ENCODE measurements around the gene IRAK3. TPM values are rescaled to one million over a fixed set of nuclear protein-coding genes. Genes with fewer than 3 reads are reported as not detected.

The IRAK3 gene
- total and polyA plus RNA-seq, 9 donors = 1.8 to 11.4 (median 7.3) TPM

DNA sequence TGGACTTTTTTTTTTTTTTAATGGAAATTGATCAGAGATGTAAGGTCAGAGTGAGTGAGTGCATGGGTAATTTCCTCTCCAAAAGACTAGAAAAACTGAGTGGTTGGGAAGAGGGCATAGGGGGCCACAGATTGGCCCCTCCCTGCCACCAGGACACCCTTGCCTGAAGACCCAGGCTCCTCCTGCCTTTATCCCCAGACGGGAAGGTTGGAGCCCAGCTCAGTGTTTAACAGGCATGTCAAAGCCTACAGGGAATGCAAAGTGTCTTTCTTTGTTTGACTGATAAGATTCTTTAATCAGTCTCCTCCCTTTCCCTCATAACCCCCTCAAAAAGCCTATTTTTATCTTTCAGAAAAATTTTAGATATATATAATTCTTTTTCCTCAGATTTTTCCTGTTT is 50.3 kb downstream of the IRAK3 start:
- Histone ChIP-seq H3K4me1 (ENCODE audit: insufficient read depth) (no peaks in the 10 kb centered on the region), H3K36me3 (no peaks in the 10 kb centered on the region), H3K9me3 (no peaks in the 10 kb centered on the region), H3K27ac (no peak overlapping the region), H3K27me3 (no peaks in the 10 kb centered on the region), H3K4me3 (no peak overlapping the region)
- DNase-seq = no peak
- WGBS, 3 donors = 73 to 80% (median 77%) methylated on average over 1 of the region's 1 CpG
- no peak for TF ChIP-seq EP300 (IDR thresholded peaks at IDR 0.05)
- intact Hi-C loops (cut with DNase I) = no loop called here

DNA sequence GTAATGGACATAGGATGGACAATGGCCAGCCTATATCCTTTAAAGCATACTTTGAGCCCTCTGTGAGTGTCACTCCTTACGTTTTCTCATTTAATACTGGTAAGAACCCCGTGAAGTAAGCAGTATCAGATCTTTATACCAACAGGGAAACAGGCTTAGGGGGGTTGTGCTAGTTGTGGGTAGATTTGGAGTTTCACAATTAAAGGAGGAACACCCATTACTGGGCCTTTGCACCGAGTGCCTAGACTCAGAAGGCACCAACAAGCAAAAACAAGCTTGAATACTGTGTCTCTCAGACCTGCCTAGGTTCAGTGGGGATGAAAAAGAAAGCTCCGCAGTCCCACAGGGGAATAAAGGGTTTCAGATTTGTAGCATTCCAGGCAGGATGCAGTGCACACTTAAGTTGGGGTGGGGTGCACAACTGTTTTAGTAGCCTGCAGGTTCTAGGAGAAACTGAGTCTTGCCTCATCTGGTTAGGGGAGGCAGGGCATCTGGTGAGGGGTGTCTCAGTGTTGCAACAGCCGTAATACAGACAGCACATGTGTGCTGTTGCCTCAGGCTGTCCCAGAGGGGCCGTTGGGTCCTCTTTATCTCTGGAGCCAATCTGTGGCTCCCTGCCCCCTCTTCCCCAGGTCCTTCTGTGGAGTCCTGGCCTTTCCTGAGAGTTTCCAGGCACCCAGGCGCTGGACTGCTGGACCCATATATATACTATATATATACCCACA is 51.2 kb downstream of the IRAK3 start:
- Histone ChIP-seq H3K4me3 (no peak overlapping the region), H3K9me3 (no peaks in the 10 kb centered on the region), H3K27me3 (no peaks in the 10 kb centered on the region), H3K36me3 (no peaks in the 10 kb centered on the region), H3K4me1 (ENCODE audit: insufficient read depth) (no peaks in the 10 kb centered on the region), H3K27ac (no peak overlapping the region)
- no peak for DNase-seq
- TF ChIP-seq EP300 (IDR thresholded peaks at IDR 0.05) = no peak
- TF ChIP-seq, protein P1, sequence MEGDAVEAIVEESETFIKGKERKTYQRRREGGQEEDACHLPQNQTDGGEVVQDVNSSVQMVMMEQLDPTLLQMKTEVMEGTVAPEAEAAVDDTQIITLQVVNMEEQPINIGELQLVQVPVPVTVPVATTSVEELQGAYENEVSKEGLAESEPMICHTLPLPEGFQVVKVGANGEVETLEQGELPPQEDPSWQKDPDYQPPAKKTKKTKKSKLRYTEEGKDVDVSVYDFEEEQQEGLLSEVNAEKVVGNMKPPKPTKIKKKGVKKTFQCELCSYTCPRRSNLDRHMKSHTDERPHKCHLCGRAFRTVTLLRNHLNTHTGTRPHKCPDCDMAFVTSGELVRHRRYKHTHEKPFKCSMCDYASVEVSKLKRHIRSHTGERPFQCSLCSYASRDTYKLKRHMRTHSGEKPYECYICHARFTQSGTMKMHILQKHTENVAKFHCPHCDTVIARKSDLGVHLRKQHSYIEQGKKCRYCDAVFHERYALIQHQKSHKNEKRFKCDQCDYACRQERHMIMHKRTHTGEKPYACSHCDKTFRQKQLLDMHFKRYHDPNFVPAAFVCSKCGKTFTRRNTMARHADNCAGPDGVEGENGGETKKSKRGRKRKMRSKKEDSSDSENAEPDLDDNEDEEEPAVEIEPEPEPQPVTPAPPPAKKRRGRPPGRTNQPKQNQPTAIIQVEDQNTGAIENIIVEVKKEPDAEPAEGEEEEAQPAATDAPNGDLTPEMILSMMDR (IDR thresholded peaks at IDR 0.05) = no peak
- no peak for TF ChIP-seq POLR2A (IDR thresholded peaks at IDR 0.05)
- WGBS, 3 donors = 87 to 93% (median 90%) methylated on average over 7 of the region's 7 CpGs
- intact Hi-C loops (cut with DNase I) = no loop called here

DNA sequence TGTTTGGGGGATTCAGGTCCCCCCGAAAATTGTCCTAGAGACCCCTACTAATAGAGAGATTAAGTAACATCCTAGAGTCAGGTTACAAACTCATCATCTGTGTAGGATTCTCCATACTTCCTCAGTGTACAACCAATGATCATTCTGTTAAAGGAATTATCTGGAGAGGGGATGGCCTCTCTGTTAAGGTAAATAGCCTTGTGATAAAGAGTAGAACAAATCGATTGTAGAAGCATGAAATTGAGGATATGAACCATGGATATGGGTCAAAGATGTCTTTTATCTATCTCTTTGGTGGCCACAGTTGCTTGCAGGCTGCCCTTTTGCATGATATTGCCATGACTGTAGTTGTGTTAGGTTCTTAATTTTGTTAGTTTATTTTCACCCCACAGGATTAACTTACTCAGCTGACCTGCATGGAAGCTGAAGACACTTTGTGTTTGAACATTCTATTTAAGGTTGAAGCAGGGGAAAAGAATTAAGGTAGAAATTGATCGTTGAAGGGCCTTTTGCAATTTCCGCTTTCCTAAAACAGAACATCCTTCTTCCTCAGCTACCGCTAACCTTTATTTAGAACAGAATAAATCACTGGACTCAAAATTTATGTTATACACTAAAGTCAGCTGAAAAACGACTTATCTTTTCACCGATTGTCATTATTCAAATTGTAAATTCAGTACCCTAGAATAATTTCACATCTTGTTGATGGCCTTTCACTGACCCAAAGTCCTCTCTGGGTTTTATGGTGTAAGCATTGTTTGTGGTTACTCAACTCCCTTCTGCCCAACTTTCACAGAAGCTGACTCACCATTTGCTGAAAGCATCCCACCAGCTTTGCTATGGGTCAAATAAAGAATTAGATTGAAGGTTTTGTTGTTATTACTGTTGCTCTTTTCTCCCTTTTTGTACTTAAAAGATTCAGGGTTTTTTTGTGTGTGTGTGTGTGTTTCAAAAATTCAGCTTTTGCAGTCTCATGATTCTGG is 52.3 kb downstream of the IRAK3 start:
- Histone ChIP-seq H3K9me3 (no peaks in the 10 kb centered on the region), H3K27me3 (no peaks in the 10 kb centered on the region), H3K4me3 (no peak overlapping the region), H3K4me1 (ENCODE audit: insufficient read depth) (no peaks in the 10 kb centered on the region), H3K36me3 (no peaks in the 10 kb centered on the region), H3K27ac (no peak overlapping the region)
- TF ChIP-seq EP300 (IDR thresholded peaks at IDR 0.05) (no peak), POLR2A (IDR thresholded peaks at IDR 0.05) (no peak)
- TF ChIP-seq, protein P1 (IDR thresholded peaks at IDR 0.05) = no peak
- WGBS, 3 donors = 75 to 78% (median 77%) methylated on average over 7 of the region's 7 CpGs
- intact Hi-C loops (cut with DNase I) = no loop called here
- no peak for DNase-seq

DNA sequence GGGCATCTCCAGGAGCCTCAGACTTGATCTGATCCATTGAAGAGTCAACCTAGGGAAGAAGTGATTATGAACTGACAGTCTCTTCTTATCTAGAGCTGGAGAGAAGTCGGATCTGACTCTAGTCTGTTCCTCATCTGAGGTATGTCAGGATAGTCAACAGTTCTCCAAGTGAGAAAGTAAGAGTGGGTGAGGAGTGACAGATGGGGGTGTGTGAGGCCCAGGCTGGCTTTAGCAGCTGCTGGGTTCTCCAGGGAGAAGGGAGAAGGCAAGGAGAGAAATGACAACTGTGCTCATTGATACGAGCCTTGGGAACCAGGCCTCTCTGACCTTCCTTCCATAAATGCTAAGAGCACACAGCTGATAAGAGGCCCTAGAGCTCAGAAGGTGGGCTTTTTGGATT is 53.3 kb downstream of the IRAK3 start:
- WGBS, 3 donors = 90 to 92% (median 92%) methylated on average over 2 of the region's 2 CpGs
- no peaks in the 10 kb centered on the region for H3K4me1 ChIP-seq (ENCODE audit: insufficient read depth)
- no peak overlapping the region for H3K27ac ChIP-seq
- H3K36me3 ChIP-seq = no peaks in the 10 kb centered on the region
- no peaks in the 10 kb centered on the region for H3K27me3 ChIP-seq
- no peaks in the 10 kb centered on the region for H3K9me3 ChIP-seq
- DNase-seq = no peak
- H3K4me3 ChIP-seq = no peak overlapping the region
- intact Hi-C loops (cut with DNase I) = no loop called here
- TF ChIP-seq EP300 (IDR thresholded peaks at IDR 0.05) (no peak), POLR2A (IDR thresholded peaks at IDR 0.05) (no peak)
- TF ChIP-seq, protein P1 (IDR thresholded peaks at IDR 0.05) = no peak

Data from ovary (tissue), 9 donors.